ENCODE results near the gene NBEAL1. TPM values are rescaled to one million over a fixed set of nuclear protein-coding genes. Genes with fewer than 3 reads are reported as not detected.
A peak's percentile ranks its signal among the peaks of the same experiment; 100 is the strongest.
"Not testable (repeated sequence)": the region's sequence is repeated elsewhere in the genome, so short reads cannot be mapped to it uniquely, and the experiment has no call there.

Gene NBEAL1
- total RNA-seq, 1 experiment from 2014 or later: 11.6 TPM

DNA sequence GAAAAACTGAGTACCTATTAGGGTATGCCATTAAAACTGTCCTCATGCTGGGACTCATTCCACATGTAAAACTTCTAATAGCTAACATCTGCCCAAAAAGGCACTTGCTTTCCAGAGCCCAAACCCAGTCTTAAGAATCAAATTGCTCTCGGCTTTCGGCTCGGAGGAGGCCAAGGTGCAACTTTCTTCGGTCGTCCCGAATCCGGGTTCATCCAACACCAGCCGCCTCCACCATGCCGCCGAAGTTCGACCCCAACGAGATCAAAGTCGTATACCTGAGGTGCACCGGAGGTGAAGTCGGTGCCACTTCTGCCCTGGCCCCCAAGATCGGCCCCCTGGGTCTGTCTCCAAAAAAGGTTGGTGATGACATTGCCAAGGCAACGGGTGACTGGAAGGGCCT, 175.9 kb downstream of the NBEAL1 start:
- H3K4me1 ChIP-seq; H3K27me3 ChIP-seq; H3K4me3 ChIP-seq; H3K9me3 ChIP-seq (replicated peaks); H3K27ac ChIP-seq; DNase-seq: not testable (repeated sequence)
- peaks cover 14% of the 10 kb centered on the region for H3K36me3 ChIP-seq

- not testable (repeated sequence) for H3K4me3 ChIP-seq; DNase-seq; H3K9me3 ChIP-seq (replicated peaks); H3K27ac ChIP-seq; H3K27me3 ChIP-seq; H3K4me1 ChIP-seq
- peaks cover 14% of the 10 kb centered on the region for H3K36me3 ChIP-seq
Observed at GRCh38 chr2:203191026-203191425, 176.4 kb downstream of the NBEAL1 start.

- no peak overlapping the region for H3K27ac ChIP-seq
- H3K36me3 ChIP-seq: peaks cover 14% of the 10 kb centered on the region
- no peak for DNase-seq
- H3K4me3 ChIP-seq: no peak overlapping the region
- H3K4me1 ChIP-seq: no peaks in the 10 kb centered on the region
- H3K27me3 ChIP-seq: no peaks in the 10 kb centered on the region
- no peaks in the 10 kb centered on the region for H3K9me3 ChIP-seq (replicated peaks)
Observed at GRCh38 chr2:203191961-203192360, 177.3 kb downstream of the NBEAL1 start.

GRCh38 chr2:203195331-203196036, 180.8 kb downstream of the NBEAL1 start:
- Histone ChIP-seq H3K4me3 (no peak overlapping the region), H3K27me3 (no peaks in the 10 kb centered on the region), H3K9me3 (replicated peaks) (no peaks in the 10 kb centered on the region), H3K4me1 (no peaks in the 10 kb centered on the region), H3K27ac (no peak overlapping the region), H3K36me3 (peaks cover 6% of the 10 kb centered on the region; the same call in 1 of the 2 replicates)
- no peak for DNase-seq

GRCh38 chr2:203200866-203201265, 186.2 kb downstream of the NBEAL1 start:
- Histone ChIP-seq H3K36me3 (no peaks in the 10 kb centered on the region), H3K4me3 (no peak overlapping the region), H3K27me3 (no peaks in the 10 kb centered on the region), H3K4me1 (no peaks in the 10 kb centered on the region), H3K27ac (no peak overlapping the region), H3K9me3 (replicated peaks) (no peaks in the 10 kb centered on the region)
- no peak for DNase-seq

DNA sequence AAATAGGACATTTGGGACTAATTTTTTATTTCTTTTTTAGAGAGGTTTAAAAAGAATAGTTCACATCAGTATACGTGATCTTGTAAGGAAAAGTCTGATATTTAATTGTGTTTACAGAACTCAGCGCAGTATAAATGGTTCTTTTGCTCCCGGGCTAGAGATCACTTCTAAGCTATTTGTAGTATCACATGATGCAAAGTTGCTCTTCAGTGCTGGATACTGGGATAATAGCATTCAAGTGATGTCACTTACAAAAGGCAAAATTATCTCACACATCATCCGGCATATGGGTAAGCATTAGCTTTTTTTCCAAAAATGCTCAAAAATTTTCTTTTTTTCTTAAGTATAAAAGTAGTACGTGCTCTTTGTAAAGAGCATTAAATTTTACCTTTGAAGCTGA, 186.8 kb downstream of the NBEAL1 start:
- H3K4me3 ChIP-seq: no peak overlapping the region
- no peaks in the 10 kb centered on the region for H3K27me3 ChIP-seq
- H3K4me1 ChIP-seq: no peaks in the 10 kb centered on the region
- no peak overlapping the region for H3K27ac ChIP-seq
- no peak for DNase-seq
- no peaks in the 10 kb centered on the region for H3K9me3 ChIP-seq (replicated peaks)
- no peaks in the 10 kb centered on the region for H3K36me3 ChIP-seq

DNA sequence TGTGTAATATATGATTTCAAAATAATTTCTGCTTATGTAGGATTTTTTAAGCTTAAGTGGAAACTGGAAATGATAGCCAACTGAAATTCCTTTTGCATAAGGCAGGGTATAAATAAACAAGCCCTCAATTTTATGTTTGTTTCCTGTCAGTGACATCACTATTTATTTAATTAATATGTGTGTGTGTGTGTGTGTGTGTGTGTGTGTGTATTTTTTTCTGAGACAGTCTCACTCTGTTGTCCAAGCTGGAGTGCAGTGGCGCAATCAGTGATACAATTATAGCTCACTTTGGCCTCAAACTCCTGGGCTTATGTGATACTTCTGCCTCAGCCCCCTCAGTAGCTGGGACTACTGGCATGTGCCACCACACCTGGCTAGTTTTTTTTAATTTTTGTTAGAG, 194.9 kb downstream of the NBEAL1 start:
- Histone ChIP-seq H3K27ac (no peak overlapping the region), H3K36me3 (no peaks in the 10 kb centered on the region), H3K9me3 (replicated peaks) (no peaks in the 10 kb centered on the region), H3K4me3 (no peak overlapping the region), H3K4me1 (no peaks in the 10 kb centered on the region), H3K27me3 (no peaks in the 10 kb centered on the region)
- no peak for DNase-seq

- H3K36me3 ChIP-seq: no peaks in the 10 kb centered on the region; the same call in 1 of the 2 replicates
- no peak overlapping the region for H3K4me3 ChIP-seq
- no peak overlapping the region for H3K27ac ChIP-seq
- no peaks in the 10 kb centered on the region; the same call in 1 of the 2 replicates for H3K9me3 ChIP-seq (replicated peaks)
- H3K27me3 ChIP-seq: no peaks in the 10 kb centered on the region
- no peaks in the 10 kb centered on the region; the same call in 1 of the 2 replicates for H3K4me1 ChIP-seq
- DNase-seq: peak; percentile 13 to 40
Observed at GRCh38 chr2:203225423-203226039, 210.9 kb downstream of the NBEAL1 start.

GRCh38 chr2:203229674-203230073, 215.0 kb downstream of the NBEAL1 start:
- H3K27me3 ChIP-seq; H3K27ac ChIP-seq; H3K4me3 ChIP-seq; H3K9me3 ChIP-seq (replicated peaks); H3K36me3 ChIP-seq; H3K4me1 ChIP-seq: not testable (repeated sequence)
- DNase-seq: peak in 1 of 2 experiments; percentile 22

GRCh38 chr2:203237346-203238238, 222.9 kb downstream of the NBEAL1 start:
- Histone ChIP-seq H3K27me3 (no peaks in the 10 kb centered on the region), H3K4me1 (no peaks in the 10 kb centered on the region; the same call in 1 of the 2 replicates), H3K27ac (no peak overlapping the region), H3K9me3 (replicated peaks) (no peaks in the 10 kb centered on the region), H3K36me3 (no peaks in the 10 kb centered on the region), H3K4me3 (peak overlapping the region; percentile 87)
- DNase-seq: no peak

GRCh38 chr2:203238292-203238703, 223.6 kb downstream of the NBEAL1 start:
- no peak for DNase-seq
- H3K36me3 ChIP-seq: peaks cover 2% of the 10 kb centered on the region; the same call in 1 of the 2 replicates
- peak overlapping the region; percentile 87 for H3K4me3 ChIP-seq
- no peaks in the 10 kb centered on the region; the same call in 1 of the 2 replicates for H3K4me1 ChIP-seq
- no peaks in the 10 kb centered on the region for H3K9me3 ChIP-seq (replicated peaks)
- H3K27ac ChIP-seq: peak overlapping the region; percentile 92
- no peaks in the 10 kb centered on the region for H3K27me3 ChIP-seq

- Histone ChIP-seq H3K27ac (peak within 1 kb of the TSS; percentile 92), H3K4me1 (no peaks in the 10 kb centered on the region; the same call in 1 of the 2 replicates), H3K4me3 (peak within 1 kb of the TSS; percentile 87), H3K27me3 (no peaks in the 10 kb centered on the region), H3K36me3 (peaks cover 2% of the 10 kb centered on the region; the same call in 1 of the 2 replicates), H3K9me3 (replicated peaks) (no peaks in the 10 kb centered on the region)
- peak; percentile 95 to 96 for DNase-seq
Observed at GRCh38 chr2:203238704-203239526, 224.2 kb downstream of the NBEAL1 start, which contains the start of gene CYP20A1. CYP20A1 (plus strand) TSS chr2:203239018; CDS start chr2:203239063, 45 bp downstream.

- no peak for DNase-seq
- Histone ChIP-seq H3K4me1 (no peaks in the 10 kb centered on the region; the same call in 1 of the 2 replicates), H3K27ac (no peak overlapping the region), H3K9me3 (replicated peaks) (no peaks in the 10 kb centered on the region), H3K4me3 (no peak overlapping the region), H3K36me3 (peaks cover 2% of the 10 kb centered on the region; the same call in 1 of the 2 replicates), H3K27me3 (no peaks in the 10 kb centered on the region)
Observed at GRCh38 chr2:203240491-203240890, 225.8 kb downstream of the NBEAL1 start.

DNA sequence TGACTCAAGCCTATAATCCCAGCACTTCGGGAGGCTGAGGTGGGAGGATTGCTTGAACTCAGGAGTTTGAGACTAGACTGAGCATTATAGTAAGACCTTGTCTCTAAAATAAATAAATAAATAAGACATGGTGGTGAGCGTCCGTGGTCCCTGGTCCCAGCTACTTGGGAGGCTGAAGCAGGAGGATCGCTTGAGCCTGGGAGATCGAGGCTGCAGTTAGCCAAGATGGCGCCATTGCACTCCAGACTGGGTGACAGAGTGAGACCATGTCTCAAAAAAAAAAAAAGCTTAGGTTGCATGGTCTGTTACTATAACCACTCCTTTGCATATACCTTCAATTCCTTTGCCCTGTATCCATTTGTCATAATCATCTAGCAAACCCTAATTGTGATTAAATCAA, 227.8 kb downstream of the NBEAL1 start:
- Histone ChIP-seq H3K9me3 (replicated peaks) (no peaks in the 10 kb centered on the region), H3K27me3 (no peaks in the 10 kb centered on the region), H3K27ac (no peak overlapping the region), H3K36me3 (peaks cover 18% of the 10 kb centered on the region), H3K4me1 (no peaks in the 10 kb centered on the region; the same call in 1 of the 2 replicates), H3K4me3 (no peak overlapping the region)
- no peak for DNase-seq

Data from SJCRH30 (cell line).